Diencephalon (tissue), 1 donor: ENCODE results near the gene RFESD. TPM values are rescaled to one million over a fixed set of nuclear protein-coding genes. Genes with fewer than 3 reads are reported as not detected.

Experiments used
- total RNA-seq: library from RNA; depleted of rRNA; stranded (reverse); fragments of >200 nt; gene quantifications from one replicate; pipeline ENCODE4 v1.2.3, GENCODE V29; 2014

RFESD gene
- total RNA-seq = 2.3 TPM

DNA sequence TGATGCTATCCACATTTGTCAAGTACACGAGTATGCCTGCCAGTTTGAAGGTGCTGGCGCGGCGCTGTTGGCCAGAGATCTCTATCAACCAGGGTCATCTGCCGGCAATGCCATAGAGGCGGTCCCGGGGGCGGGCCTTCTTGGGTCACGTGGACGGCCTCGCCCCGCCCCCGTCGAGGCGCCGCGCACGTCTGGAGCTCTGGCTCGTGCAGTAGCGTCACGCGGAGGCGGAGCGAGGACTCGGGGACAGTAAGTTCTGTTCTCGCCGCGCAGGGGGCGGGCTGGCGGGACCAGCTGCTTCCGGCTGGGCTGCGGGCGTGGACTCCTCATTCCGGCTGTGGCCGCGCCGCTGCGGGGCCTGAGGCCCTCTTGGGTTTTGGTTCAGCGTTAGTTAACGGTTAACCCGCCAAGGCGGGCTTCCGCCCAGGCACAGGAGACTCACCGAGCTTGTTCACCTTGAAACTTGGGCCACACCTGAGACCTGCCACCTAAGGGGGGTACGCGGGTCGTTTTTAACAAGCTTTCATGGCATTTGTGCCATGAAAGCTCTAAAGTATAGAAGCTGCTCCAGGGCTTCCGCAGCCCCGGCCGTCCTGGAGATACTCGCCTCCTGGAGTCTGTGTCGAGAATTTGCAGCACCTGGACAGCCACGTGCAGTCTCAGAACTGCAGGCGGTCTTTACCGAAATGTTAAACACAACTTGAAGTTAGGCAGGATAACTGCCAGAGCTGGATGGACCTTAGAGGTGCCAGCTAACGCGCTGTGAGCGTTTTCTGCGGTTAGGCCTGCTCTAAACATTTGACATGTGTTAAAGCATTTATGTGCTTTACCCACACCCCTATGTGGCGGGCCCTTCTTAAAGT lies at the start of gene RFESD:
Gene RFESD, plus strand, starts transcription at position 209 of the 863 bp plus-strand sequence. CDS start 5,495 bp downstream, outside the sequence.

DNA sequence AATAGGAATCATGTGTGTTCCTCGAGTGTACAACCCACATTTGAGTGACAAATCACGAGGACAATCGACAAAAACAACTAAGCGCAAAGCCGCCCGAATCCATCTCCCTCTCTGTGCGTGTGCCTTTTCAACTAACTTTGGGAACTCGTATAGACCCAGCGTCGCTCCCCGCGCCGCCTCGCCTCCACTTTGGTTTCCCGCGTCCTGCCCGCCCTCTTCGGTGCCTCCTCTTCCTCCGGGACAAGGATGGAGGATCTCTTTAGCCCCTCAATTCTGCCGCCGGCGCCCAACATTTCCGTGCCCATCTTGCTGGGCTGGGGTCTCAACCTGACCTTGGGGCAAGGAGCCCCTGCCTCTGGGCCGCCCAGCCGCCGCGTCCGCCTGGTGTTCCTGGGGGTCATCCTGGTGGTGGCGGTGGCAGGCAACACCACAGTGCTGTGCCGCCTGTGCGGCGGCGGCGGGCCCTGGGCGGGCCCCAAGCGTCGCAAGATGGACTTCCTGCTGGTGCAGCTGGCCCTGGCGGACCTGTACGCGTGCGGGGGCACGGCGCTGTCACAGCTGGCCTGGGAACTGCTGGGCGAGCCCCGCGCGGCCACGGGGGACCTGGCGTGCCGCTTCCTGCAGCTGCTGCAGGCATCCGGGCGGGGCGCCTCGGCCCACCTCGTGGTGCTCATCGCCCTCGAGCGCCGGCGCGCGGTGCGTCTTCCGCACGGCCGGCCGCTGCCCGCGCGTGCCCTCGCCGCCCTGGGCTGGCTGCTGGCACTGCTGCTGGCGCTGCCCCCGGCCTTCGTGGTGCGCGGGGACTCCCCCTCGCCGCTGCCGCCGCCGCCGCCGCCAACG lies 26.3 kb upstream of the RFESD start, which contains the start of gene GPR150:
Gene GPR150, plus strand, starts transcription at position 58 of the 840 bp plus-strand sequence. Its CDS starts 189 bp downstream, at position 247.

DNA sequence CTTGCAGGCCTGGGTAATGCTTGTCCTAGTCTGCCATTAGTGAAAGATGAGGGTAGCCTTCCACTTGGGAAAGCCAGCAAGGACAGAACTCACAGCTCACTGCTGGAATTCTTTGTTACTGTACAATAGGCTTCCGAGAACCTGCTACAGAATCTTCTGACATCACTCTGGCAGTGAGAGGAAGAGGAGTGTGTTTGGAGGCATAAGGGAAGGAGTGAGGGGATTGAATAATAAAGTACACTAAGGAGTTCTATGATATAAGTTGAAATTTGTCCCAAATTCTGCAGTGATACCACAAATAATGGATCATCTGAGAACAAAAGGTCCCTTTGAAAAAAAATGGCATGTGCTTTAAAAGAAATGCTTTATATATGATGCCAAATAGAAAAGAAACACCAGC lies 36.3 kb downstream of the RFESD start, which contains the start of gene SPATA9:
Gene SPATA9, minus strand, starts transcription at position 101 of the 400 bp plus-strand sequence. CDS start 137 bp downstream, outside the sequence.

Other genes with a start within 250 kb of the RFESD start
- 141 TPM for gene SKIC3, start 91.8 kb upstream of the RFESD start, total RNA-seq
- gene ARSK, start 91.7 kb upstream of the RFESD start, total RNA-seq = 9.9 TPM
- 0.23 TPM for gene GPR150, start 26.7 kb upstream of the RFESD start, total RNA-seq
- gene SPATA9, start 36.2 kb downstream of the RFESD start, total RNA-seq = 0.46 TPM
- gene RHOBTB3, start 84.6 kb downstream of the RFESD start, total RNA-seq = 250 TPM
- gene GLRX, start 175.9 kb downstream of the RFESD start, total RNA-seq = 14.5 TPM